Measurements from ENCODE around the gene ITPR2.
"Not testable (repeated sequence)": the region's sequence is repeated elsewhere in the genome, so short reads cannot be mapped to it uniquely, and the experiment has no call there.

Gene ITPR2

GRCh38 chr12:26730481-26731350 is 102.3 kb downstream of the ITPR2 start:
- no peak for DNase-seq (ENCODE audit: low read depth, low spot score)

- not testable (repeated sequence) for DNase-seq (ENCODE audit: low read depth, low spot score)
These were observed 103.8 kb downstream of the ITPR2 start for GRCh38 chr12:26729137-26729671.

GRCh38 chr12:26728205-26729050 is 104.6 kb downstream of the ITPR2 start:
- DNase-seq (ENCODE audit: low read depth, low spot score), result no peak

GRCh38 chr12:26727482-26728204 is 105.4 kb downstream of the ITPR2 start:
- DNase-seq (ENCODE audit: low read depth, low spot score), result no peak

- DNase-seq (ENCODE audit: low read depth, low spot score), result peak; percentile 20
These were observed 106.0 kb downstream of the ITPR2 start for GRCh38 chr12:26726956-26727355.

GRCh38 chr12:26725276-26725916 is 107.6 kb downstream of the ITPR2 start:
- no peak for DNase-seq (ENCODE audit: low read depth, low spot score)

- DNase-seq (ENCODE audit: low read depth, low spot score), result no peak
These were observed 108.7 kb downstream of the ITPR2 start for GRCh38 chr12:26724309-26724702.

- peak; percentile 59 for DNase-seq (ENCODE audit: low read depth, low spot score)
These were observed 109.3 kb downstream of the ITPR2 start for GRCh38 chr12:26723379-26724308.

- no peak for DNase-seq (ENCODE audit: low read depth, low spot score)
These were observed 111.2 kb downstream of the ITPR2 start for GRCh38 chr12:26721800-26722199.

GRCh38 chr12:26719852-26720251 is 113.1 kb downstream of the ITPR2 start:
- no peak for DNase-seq (ENCODE audit: low read depth, low spot score)

- DNase-seq (ENCODE audit: low read depth, low spot score), result no peak
These were observed 115.2 kb downstream of the ITPR2 start for GRCh38 chr12:26717757-26718156.

GRCh38 chr12:26715232-26715631 is 117.8 kb downstream of the ITPR2 start:
- no peak for DNase-seq (ENCODE audit: low read depth, low spot score)

GRCh38 chr12:26713885-26714383 is 119.1 kb downstream of the ITPR2 start:
- no peak for DNase-seq (ENCODE audit: low read depth, low spot score)

- no peak for DNase-seq (ENCODE audit: low read depth, low spot score)
These were observed 120.1 kb downstream of the ITPR2 start for GRCh38 chr12:26712892-26713291.

- no peak for DNase-seq (ENCODE audit: low read depth, low spot score)
These were observed 121.4 kb downstream of the ITPR2 start for GRCh38 chr12:26711569-26711968.

- DNase-seq (ENCODE audit: low read depth, low spot score), result no peak
These were observed 121.9 kb downstream of the ITPR2 start for GRCh38 chr12:26711072-26711471.

- no peak for DNase-seq (ENCODE audit: low read depth, low spot score)
These were observed 127.1 kb downstream of the ITPR2 start for GRCh38 chr12:26705851-26706250.

- peak; percentile 62 for DNase-seq (ENCODE audit: low read depth, low spot score)
These were observed 128.1 kb downstream of the ITPR2 start for GRCh38 chr12:26704684-26705460.

- no peak for DNase-seq (ENCODE audit: low read depth, low spot score)
These were observed 128.8 kb downstream of the ITPR2 start for GRCh38 chr12:26704214-26704613.
